GM21447 (cell line): ENCODE measurements around the gene ZNF146.
"Not testable (repeated sequence)": the region's sequence is repeated elsewhere in the genome, so short reads cannot be mapped to it uniquely, and the experiment has no call there.

Experiments used
- ATAC-seq: cut with Tn5 transposase; IDR thresholded peaks from one replicate; pipeline ENCODE4 v1.9.1; 2021; ENCODE audit not compliant: unreplicated experiment

ZNF146 gene

DNA sequence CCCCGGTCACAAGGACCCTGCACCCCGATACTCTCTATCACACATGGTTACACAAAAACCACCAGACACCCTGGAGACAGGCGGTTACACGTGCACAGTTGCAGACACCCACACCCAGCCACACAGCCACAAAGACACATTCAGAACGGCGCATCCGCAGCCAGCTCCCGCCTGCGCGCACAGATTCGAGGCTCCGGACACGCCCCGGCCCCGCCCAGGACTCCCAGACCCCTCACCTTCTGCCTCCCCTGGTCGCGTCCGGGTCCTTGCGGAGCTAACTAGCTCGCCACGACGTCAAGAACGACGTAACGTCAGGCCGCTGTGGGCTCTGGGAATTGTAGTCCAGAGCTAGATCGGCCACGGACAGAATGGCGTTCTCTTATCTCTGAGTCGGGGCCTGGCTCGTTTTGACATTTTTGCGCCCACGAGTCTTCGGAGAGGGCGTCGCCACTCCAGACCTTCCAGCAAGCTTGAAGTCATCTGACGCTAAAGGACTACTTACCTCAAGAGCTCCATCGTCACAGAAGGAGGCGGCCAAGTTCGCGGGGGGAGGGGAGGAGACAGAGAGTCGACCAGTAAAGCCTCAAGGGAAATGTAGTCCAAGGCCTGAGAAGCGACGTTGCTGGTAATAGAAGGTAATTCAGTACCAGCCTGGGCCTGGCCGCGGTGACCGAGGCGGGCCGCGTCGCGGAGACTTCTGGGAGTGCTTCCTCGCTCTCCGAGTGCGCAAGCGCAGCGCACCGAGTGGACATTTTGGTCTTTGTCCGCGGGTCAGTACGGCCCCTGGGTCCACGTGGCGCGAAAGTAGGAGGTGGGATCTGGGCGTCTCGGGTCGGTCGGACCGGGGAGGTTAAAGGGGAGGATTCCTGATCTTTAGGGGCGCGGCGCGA, at the start of gene ZNF146, which contains the start of gene ZNF565:
Gene ZNF146, plus strand, starts transcription at position 721 of the 890 bp plus-strand sequence. CDS start 21,335 bp downstream, outside the sequence.
Gene ZNF565, minus strand, starts transcription at position 280 of the 890 bp plus-strand sequence. CDS start 12,680 bp downstream, outside the sequence.
- peak; percentile 86 for ATAC-seq

DNA sequence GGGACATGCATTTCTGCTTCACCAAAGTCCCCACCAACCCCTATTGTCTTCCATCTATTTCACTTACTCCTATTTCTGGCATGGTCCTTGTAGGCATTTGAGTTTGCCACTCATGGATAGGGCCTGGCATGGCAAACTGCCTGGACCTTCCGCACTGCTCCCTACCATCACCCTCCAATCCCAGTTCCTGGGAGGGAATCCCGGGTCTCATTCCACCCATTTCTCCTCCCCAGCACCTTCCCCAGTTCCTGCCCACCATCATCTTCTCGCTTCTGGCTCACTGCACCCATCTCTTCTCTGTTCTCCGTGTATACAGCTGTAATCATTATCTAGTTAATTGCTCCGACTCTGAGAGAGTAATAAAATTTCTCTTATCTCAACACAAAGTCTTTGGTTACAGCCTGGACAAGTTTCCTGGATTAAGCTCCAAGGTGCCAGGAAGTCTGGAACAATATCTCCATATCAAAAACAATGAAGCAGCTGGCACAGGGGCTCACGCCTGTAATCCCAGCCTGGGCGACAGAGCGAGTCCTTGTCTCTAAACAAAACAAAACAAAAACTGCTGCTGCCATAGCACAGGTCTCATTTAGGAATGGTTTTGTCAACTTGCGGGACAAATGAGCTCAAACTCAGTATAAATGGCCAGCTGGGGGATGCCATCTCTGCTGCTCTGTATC, 45.7 kb upstream of the ZNF146 start:
- no peak for ATAC-seq

DNA sequence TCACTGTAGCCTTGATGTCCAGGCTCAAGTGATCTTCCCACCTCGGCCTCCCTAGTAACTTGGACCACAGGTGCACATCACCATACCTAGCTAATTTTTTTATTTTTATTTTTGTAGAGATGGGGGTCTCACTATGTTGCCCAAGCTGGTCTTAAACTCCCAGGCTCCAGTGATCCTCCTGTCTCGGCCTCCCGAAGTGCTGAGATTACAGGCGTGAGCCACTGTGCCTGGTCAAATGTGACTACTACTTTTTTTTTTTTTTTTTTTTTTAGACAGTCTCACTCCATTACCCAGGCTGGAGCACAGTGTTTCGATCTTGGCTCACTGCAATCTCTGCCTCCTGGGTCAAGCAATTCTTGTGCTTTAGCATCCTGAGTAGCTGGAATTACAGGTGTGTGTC, 42.1 kb upstream of the ZNF146 start:
- ATAC-seq, result no peak

DNA sequence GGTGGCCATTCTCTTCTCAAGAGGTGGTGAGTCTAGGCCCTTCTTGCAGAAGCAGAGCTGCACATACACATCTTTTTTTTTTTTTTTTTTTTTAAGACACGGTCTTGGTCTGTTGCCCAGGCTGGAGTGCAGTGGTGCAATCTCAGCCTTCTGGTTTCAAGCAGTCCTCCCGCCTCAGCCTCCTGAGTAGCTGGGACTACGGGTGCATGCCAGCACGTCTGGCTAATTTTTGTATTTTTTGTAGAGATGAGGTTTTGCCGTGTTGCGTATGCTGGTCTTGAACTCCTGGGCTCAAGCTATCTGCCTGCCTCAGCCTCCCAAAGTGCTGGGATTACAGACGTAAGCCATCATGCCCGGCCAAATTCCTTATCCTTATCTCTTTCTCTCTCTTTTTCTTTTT, 41.1 kb upstream of the ZNF146 start:
- ATAC-seq, result not testable (repeated sequence)

DNA sequence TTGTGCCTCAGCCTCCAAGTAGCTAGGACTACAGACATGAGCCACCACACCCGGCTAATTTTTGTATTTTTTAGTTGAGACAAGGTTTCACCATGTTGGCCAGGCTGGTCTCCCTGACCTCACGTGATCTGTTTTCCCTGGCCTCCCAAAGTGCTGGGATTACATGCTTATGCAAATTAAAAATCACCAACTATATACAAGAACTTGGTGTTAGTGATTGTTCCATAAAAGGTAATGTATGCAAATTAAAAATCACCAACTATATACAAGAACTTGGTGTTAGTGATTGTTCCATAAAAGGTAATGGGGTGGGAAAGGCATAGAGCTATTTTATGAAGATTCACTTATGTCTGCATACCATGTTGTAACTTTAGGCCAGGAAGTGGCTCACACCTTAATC, 35.8 kb upstream of the ZNF146 start:
- not testable (repeated sequence) for ATAC-seq

DNA sequence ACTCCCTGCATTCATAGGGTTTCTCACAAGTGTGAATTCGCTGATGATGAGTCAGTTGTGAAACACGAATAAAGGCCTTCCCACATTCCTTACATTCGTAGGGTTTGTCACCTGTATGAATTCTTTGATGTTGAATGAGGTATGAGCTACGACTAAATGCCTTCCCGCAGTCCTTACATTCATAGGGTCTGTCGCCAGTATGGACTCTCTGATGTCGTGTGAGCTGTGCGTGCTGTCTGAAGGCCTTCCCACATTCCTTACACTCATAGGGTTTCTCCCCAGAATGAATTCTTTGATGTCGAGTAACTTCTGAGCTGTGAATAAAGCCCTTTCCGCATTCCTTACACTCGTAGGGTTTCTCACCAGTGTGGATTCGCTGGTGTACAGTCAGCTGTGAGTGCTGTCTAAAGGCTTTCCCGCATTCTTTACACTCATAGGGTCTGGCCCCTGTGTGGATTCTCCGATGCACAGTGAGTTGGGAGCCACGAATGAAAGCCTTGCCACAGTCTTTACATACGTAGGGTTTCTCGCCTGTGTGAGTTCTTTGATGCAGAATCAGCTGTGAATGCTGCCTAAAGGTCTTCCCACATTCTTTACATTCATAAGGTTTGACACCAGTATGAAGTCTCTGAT, 32.2 kb upstream of the ZNF146 start:
- ATAC-seq, result no peak

DNA sequence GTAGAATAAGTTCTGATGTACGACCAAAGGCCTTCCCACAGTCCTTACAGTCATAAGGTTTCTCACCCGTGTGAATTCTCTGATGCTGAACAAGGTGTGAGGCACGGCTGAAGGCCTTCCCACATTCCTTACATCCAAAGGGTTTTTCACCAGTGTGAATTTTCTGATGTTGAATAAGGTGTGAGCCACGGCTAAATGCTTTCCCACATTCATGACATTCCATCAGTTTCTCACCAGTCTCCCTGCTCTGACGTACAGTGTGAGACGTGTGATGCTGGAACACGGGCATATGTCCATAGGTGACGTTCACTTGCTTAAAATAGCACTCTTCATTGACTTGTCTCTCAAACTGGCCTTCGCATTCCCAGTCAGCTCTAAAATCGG, 31.7 kb upstream of the ZNF146 start:
- no peak for ATAC-seq

DNA sequence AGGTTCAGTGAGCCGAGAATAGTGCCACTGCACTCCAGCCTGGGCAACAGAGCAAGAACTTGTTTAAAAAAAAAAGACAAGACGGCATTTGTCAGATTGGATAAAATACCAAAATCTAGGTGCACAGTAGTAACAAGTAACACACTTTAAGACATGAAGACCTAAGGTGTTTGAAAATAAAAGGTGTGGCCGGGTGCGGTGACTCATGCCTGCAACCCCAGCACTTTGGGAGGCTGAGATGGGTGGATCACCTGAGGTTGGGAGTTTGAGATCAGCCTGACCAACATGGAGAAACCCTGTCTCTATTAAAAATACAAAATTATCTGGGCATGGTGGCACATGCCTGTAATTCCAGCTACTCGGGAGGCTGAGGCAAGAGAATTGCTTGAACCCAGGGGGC, 28.2 kb upstream of the ZNF146 start:
- ATAC-seq, result not testable (repeated sequence)

DNA sequence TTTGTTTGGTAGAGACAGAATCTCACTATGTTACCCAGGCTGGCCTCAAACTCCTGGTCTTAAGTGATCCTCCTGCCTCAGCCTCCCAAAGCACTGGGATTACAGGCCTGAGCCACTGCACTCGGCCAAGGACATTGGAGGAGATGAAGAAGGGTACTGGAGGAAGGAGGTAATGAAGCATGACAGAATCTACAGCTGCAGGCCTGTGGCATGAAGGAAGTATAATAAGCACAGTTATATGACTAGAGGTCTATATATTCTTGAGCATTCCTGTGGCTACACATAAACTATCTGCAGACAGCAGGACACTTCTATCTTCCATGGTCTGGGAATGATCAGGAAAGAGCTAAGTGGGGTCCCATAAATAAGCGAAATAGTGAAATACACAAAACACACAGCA, 18.7 kb upstream of the ZNF146 start:
- no peak for ATAC-seq

DNA sequence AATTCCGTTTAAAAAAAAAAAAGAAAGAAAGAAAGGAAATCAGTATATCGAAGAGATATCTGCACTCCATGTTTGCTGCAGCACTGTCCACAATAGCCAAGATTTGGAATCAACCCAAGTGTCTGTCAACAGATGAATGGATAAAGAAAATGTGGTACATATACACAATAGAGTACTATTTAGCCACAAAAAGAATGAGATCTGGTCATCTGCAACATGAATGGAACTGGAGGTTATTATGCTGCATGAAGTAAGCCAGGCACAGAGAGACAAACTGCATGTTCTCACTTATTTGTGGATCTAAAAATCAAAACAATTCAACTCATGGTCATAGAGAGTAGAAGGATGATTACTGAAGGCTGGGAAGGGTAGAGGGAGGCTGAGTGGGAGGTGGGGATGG, 16.8 kb upstream of the ZNF146 start:
- ATAC-seq, result no peak

DNA sequence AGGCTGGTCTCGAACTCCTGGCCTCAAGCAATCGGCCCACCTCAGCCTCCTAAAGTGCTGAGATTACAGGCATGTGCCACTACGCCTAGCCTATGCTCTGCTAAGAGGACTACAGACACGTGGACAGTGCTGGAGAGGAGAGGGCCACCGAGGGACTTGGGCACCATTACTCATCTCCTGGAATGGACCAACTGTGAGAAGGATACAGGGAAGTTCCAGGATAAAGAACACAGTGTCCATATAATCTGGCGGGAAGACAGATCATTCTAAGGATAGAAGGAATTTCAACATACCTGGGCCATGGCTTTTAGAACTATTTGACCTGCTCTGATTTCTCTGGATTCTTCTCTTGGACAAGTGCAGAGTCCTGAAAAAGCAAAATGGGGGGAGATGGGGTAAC, 13.2 kb upstream of the ZNF146 start:
- no peak for ATAC-seq

DNA sequence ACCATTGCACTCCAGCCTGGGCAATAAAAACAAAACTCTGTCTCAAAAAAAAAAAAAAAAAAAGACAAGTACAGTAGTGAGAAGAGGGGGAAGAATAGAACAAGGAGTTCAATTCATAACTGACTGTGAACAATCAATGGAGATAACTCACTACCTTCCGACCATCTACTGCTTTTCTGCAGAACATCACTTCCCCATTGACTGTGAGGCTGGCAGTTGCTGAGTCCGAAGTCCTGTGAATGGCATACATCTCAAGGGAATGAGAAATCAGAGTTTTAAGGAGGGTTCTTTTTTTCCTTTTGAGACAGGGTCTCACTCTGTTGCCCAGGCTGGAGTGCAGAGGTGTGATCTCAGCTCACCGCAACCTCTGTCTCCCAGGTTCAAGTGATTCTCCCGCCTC, 11.6 kb upstream of the ZNF146 start:
- ATAC-seq, result no peak

DNA sequence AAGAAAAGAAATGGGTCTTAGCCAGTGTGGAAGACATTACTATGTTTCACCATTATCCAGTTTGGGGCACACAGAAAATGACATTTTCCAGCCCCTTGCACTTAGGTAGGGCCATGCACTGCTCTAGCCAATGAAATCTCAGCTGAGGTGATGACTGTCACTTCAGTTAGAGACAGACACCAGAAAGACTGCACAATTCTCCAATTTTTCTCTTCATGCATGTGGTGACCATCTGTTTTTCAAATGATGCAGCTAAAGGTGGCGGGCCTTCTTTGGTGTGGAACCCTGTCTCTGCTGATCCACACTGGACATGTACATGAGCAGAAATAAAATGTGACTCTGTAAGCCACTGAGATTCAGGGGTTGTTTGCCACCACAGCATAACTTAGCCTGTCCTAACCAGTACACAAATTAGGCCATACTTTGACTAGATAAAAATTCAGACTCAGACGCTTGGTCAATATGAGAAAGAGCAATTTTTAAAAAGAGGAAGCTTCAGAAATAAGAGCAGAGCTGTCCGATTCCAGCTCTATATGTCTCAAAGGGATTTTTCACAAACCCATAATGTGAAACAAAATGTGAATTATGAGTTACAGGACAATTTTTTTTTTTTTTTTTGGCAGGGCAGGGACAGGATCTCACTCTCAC, 7.2 kb upstream of the ZNF146 start:
- ATAC-seq, result peak; percentile 48

DNA sequence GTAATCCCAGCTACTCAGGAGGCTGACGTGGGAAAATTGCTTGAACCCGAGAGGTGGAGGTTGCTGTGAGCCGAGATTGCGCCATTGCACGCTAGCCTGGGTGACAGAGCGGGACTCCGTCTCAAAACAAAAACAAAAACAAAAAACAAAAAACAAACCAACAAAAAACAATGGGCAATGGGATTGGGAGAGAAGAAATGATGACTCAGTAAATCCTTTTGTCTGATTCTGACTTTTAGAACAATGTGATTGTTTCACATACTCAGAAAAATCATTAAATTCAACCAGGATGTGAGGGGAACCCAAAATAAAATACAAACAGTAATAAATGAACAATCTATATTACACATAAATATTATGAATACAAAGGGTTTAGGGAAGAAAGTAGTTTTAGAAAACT, 5.5 kb upstream of the ZNF146 start:
- no peak for ATAC-seq

DNA sequence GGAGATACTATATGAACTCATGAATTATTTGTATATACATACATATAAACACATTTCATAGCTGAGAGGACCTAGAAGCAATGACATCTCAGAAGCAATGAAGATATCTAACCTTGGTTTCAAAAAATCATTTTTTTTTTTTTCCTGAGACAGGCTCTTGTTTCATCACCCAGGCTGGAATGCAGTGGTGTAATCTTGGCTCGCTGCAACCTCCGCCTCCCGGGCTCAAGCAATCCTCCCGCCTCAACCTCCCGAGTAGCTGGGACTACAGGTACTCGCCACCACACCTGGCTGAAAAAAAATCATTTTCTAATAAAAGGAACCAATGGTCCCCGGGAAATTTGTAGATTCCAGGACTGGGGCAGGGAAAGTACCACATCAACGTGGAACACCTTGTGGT, 4.4 kb upstream of the ZNF146 start:
- ATAC-seq, result no peak

DNA sequence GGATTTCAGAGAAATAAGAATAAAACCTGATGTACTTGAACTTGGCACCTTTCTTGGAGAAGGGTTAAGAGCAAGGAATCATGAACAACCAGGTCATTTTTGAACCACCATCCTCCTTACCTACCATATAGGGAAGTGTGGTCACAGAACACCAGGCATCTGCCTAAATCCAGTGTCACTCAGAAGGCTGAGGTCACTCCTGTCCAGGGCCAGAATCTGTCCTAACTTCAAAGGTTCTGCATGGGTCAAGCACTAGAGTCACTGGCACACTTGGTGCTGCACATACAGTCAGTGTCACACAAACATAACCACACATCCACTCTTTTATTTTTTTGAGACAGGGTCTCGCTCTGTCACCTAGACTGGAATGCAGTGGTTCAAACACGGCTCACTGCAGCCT, 2.0 kb upstream of the ZNF146 start:
- no peak for ATAC-seq

DNA sequence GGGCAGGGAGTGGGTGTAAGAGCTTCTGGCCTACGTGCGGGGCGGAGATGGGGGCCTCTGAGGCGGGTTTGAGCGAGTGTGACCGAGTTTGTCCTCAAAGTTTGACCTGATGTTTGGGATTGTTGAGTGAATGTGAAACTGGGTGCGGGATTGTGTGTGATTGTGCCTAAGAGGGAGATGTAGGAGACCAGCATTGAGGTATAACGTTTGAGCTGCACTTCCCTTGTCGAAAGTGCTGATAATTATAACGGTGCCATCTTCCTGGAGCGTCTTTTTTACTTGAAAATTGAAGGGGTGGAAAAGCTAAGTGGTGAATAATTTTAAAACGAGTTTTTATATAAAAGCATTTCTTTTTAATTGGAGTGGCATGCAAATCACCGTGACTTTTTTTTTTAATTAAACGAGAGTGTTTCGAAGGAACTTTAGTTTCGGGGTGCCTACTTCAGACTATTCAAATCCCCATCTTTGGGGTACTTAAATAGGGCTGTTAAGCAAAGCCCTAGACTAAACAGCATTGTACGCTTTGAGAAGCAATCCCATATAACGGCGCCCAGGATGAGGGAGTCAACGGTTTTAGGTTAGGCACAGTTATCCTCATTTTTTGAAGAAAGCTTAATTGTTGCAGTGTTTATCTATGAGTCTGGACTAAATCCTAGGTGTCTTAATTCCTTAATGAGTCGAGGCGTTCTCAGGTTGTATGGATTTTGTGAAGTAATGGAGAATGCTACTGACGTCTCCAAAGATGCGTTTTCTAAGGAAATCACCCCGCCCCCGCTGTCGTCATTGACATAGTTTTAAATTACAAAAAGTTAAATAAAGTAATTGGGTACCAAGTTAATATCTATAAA, 594 bp downstream of the ZNF146 start:
- ATAC-seq, result no peak

DNA sequence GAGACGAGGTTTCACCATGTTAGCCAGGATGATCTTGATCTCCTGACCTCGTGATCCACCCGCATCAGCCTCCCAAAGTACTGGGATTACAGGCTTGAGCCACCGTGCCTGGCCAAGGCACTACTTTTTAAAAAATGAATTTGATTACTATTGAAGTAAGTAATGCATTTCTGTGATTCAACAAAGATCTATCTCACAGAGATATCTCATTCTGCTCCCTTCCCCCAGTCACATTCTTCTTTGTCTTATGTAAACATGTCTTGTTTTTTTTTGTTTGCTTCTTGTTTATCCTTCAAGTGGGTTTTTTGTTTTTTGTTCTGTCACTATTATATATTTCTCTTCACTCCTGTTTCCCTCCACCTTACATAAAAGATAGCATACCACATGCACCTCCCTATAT, 6.6 kb downstream of the ZNF146 start:
- ATAC-seq, result no peak

DNA sequence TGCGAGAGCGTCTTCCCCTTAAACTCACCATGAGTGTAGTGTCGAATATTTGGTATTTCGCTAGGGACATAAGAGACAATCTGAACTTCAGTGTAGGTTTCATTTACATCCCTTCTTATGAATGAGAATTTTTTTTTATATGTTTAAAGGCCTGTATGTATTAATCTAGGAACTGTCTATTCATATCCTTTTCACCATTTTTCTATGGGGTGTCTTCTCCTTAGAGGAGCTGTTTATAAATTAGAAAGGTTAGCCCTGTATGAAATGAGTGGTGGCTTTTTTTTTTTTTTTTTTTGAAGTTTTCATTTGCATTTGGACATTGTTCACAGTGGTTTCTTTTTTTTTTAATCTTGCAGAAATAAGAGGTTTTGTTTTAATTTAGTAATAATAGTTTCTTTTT, 7.6 kb downstream of the ZNF146 start:
- ATAC-seq, result no peak

DNA sequence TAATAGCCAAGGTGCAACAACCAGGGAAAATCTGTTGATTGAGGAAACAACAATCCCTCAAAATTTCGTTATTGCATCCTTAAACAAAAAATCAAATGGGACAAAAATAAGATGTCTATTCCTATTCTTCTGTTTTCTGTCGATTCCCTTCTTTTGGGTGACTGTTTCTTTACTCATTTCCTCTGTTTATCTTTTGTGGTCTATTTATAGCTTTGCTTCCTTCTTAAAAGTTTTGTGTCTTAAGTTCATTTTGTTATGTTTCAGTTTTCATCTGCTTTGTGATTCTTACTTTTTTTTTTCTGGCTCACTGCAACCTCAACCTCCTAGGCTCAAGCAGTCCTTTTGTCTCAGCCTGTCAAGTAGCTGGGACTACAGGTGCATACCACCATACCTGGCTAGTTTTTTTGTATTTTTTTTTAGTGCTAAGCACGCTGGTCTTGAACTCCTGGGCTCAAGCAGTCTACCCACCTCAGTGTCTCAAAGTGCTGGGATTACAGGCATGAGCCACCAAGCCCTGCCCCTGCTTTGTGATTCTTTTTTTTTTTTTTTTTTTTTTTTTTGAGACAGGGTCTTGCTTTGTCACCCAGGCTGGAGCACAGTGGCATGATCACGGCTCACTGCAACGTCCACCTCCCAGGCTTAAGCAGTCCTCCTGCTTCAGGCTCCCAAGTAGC, 10.4 kb downstream of the ZNF146 start:
- no peak for ATAC-seq
